T-cell (primary cell): ENCODE measurements around the gene ECT2. TPM values are rescaled to one million over a fixed set of nuclear protein-coding genes. Genes with fewer than 3 reads are reported as not detected.
"Not testable (repeated sequence)": the region's sequence is repeated elsewhere in the genome, so short reads cannot be mapped to it uniquely, and the experiment has no call there.

Experiments used
- ATAC-seq, 4 experiments: fragments of 200-7000 bp in 3 of 4; fragments of 150-1000 bp in 1 of 4; cut with Tn5 transposase; replicated peaks in 1 of 4; 1 replicate in 3 of 4; 2 replicates in 1 of 4; pipeline ENCODE4 v1.10.0; 2021; ENCODE audit warnings: moderate library complexity in 3 of 4, mild to moderate bottlenecking in 2 of 4, moderate number of reproducible peaks in 1 of 4
- CTCF ChIA-PET, 2 donors: fragments of 300-600 bp; sonication (Branson Sonifier 250); formaldehyde crosslinking; loops; one replicate each; lab custom pipeline; 2022; ENCODE audit warnings: antibody characterized with exemption in 2 of 2; lab: Charles Lee
- POLR2A ChIA-PET, 2 donors: fragments of 300-600 bp; sonication (Branson Sonifier 250); formaldehyde crosslinking; loops; one replicate each; lab custom pipeline; 2022; ENCODE audit warnings: antibody characterized with exemption in 2 of 2; lab: Charles Lee
- DNase-seq, 35 experiments: peaks; one replicate each; pipeline versions ENCODE4 v3.0.0 to v3.0.0-alpha.2; 2013 to 2023
- H3K27ac ChIP-seq: one replicate; pipeline ENCODE4 v1.5.1; 2013; ENCODE audit warnings: low read length
- H3K27me3 ChIP-seq, 2 experiments: replicated peaks in 1 of 2; 1 replicate in 1 of 2; 2 replicates in 1 of 2; pipeline versions ENCODE4 v1.6.1 to v1.7.0; 2013; ENCODE audit warnings: low read length in 1 of 2, mixed read lengths in 1 of 2; ENCODE audit not compliant: control insufficient read depth in 2 of 2, insufficient read depth in 2 of 2; ENCODE audit errors: extremely low read depth in 1 of 2
- H3K36me3 ChIP-seq, 2 donors: 1 replicate in 1 of 2; 2 replicates in 1 of 2; pipeline versions ENCODE4 v1.6.1 to v1.7.0; 2013; ENCODE audit warnings: low read length in 1 of 2; ENCODE audit not compliant: control insufficient read depth in 2 of 2, insufficient read depth in 1 of 2; ENCODE audit errors: extremely low read depth in 1 of 2
- H3K4me1 ChIP-seq, 2 experiments: 1 replicate in 1 of 2; 2 replicates in 1 of 2; pipeline versions ENCODE4 v1.6.1 to v1.7.0; 2013; ENCODE audit warnings: low read length in 2 of 2, mixed read lengths in 1 of 2; ENCODE audit not compliant: insufficient read depth in 2 of 2, control insufficient read depth in 1 of 2; ENCODE audit errors: extremely low read depth in 1 of 2
- H3K4me3 ChIP-seq, 2 donors: 1 replicate in 1 of 2; 2 replicates in 1 of 2; pipeline versions ENCODE4 v1.5.1 to v1.7.0; 2013; ENCODE audit warnings: mild to moderate bottlenecking in 2 of 2, low read length in 1 of 2, moderate library complexity in 1 of 2; ENCODE audit not compliant: control insufficient read depth in 1 of 2; ENCODE audit errors: extremely low read depth in 1 of 2
- H3K9me3 ChIP-seq: 2 replicates; pipeline ENCODE4 v1.7.0; 2013
- H3K27ac Mint-ChIP-seq, 2 donors: one replicate each; pipeline ENCODE4 v1.8.0; 2020 to 2021; ENCODE audit warnings: mild to moderate bottlenecking in 2 of 2, mixed read lengths in 2 of 2
- H3K27me3 Mint-ChIP-seq, 2 donors: one replicate each; pipeline ENCODE4 v1.8.0; 2021 to 2022; ENCODE audit warnings: mixed read lengths in 2 of 2
- H3K36me3 Mint-ChIP-seq: one replicate; pipeline ENCODE4 v1.8.0; 2021; ENCODE audit warnings: mixed read lengths
- H3K4me1 Mint-ChIP-seq, 3 donors: one replicate each; pipeline ENCODE4 v1.8.0; 2020 to 2022; ENCODE audit warnings: mixed read lengths in 3 of 3, mild to moderate bottlenecking in 1 of 3
- H3K4me3 Mint-ChIP-seq, 3 donors: one replicate each; pipeline ENCODE4 v1.8.0; 2020 to 2022; ENCODE audit warnings: mild to moderate bottlenecking in 3 of 3, mixed read lengths in 3 of 3, moderate library complexity in 3 of 3
- H3K9me3 Mint-ChIP-seq, 3 donors: one replicate each; pipeline ENCODE4 v1.8.0; 2020 to 2022; ENCODE audit warnings: mixed read lengths in 3 of 3
- WGBS: methylation state at CpG from one replicate; pipeline ENCODE4 v1.1.5; 2013; ENCODE audit warnings: missing lambda C conversion rate; ENCODE audit not compliant: insufficient coverage; 5-methylcytosine and 5-hydroxymethylcytosine counted together
- total RNA-seq, 35 experiments: library from RNA in 6 of 35; stranded (reverse) in 6 of 35; fragments of 120-200 nt in 1 of 35; gene quantifications; one replicate each; pipeline versions ENCODE4 v1.2.1 to v1.2.4 and lab custom pipeline; 2013 to 2026

Gene ECT2, protein sequence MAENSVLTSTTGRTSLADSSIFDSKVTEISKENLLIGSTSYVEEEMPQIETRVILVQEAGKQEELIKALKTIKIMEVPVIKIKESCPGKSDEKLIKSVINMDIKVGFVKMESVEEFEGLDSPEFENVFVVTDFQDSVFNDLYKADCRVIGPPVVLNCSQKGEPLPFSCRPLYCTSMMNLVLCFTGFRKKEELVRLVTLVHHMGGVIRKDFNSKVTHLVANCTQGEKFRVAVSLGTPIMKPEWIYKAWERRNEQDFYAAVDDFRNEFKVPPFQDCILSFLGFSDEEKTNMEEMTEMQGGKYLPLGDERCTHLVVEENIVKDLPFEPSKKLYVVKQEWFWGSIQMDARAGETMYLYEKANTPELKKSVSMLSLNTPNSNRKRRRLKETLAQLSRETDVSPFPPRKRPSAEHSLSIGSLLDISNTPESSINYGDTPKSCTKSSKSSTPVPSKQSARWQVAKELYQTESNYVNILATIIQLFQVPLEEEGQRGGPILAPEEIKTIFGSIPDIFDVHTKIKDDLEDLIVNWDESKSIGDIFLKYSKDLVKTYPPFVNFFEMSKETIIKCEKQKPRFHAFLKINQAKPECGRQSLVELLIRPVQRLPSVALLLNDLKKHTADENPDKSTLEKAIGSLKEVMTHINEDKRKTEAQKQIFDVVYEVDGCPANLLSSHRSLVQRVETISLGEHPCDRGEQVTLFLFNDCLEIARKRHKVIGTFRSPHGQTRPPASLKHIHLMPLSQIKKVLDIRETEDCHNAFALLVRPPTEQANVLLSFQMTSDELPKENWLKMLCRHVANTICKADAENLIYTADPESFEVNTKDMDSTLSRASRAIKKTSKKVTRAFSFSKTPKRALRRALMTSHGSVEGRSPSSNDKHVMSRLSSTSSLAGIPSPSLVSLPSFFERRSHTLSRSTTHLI
- total RNA-seq (1 to 10 TPM; 1.7 to 3.1 (median 2.3) TPM), total RNA-seq (lab: John Stamatoyannopoulos, UW) (0.87 to 34.9 (median 4.2) reads per million in 29 experiments)
- total RNA-seq (2013): 4.4 TPM

- Mint-ChIP-seq H3K9me3 (no peaks in the 10 kb centered on the region), H3K36me3 (no peaks in the 10 kb centered on the region), H3K4me3 (peak within 1 kb of the TSS; percentile 88 to 96 (median 92)), H3K27ac (peak within 1 kb of the TSS; percentile 72 to 77), H3K27me3 (no peaks in the 10 kb centered on the region), H3K4me1 (peaks cover 13 to 33% (median 16%) of the 10 kb centered on the region in 3 donors)
- H3K27me3 ChIP-seq: no peaks in the 10 kb centered on the region
- no peaks in the 10 kb centered on the region for H3K9me3 ChIP-seq
- ChIA-PET CTCF (interaction anchor here (0.6 to 1.4 kb wide), 12 partner anchors 33 to 978 kb away, joined by 3 to 6 read pairs (median 4); partner anchors contain the start of genes NCEH1 (in 1 of the 2) and TNFSF10 (in 1 of the 2)), POLR2A (interaction anchor here (0.6 to 0.7 kb wide), 8 partner anchors 34 to 1881 kb away, joined by 3 to 6 read pairs (median 3); partner anchors contain the start of gene RPL22L1 (in 1 of the 2))
- DNase-seq (peak; percentile 93 to 99 (median 97)), ATAC-seq (peak; percentile 97 to 100 (median 99))
- H3K36me3 ChIP-seq: peaks cover 0 to 1% of the 10 kb centered on the region in 2 donors
- 0% methylated on average over 36 of the region's 49 CpGs for WGBS
- H3K4me3 ChIP-seq: peak within 1 kb of the TSS; percentile 89 to 96
- H3K27ac ChIP-seq: peak within 1 kb of the TSS; percentile 71
- H3K4me1 ChIP-seq: peaks cover 2 to 10% of the 10 kb centered on the region in 2 experiments
Observed at GRCh38 chr3:172750368-172751174, at the start of gene ECT2. Gene ECT2, plus strand, starts transcription at chr3:172750726. Its CDS starts 3,805 bp downstream, at chr3:172754531.

- Histone ChIP-seq H3K9me3 (no peaks in the 10 kb centered on the region), H3K27ac (no peak overlapping the region), H3K36me3 (no peaks in the 10 kb centered on the region), H3K27me3 (no peaks in the 10 kb centered on the region), H3K4me1 (no peaks in the 10 kb centered on the region), H3K4me3 (no peak overlapping the region)
- Mint-ChIP-seq H3K27me3 (no peaks in the 10 kb centered on the region), H3K4me3 (no peak overlapping the region), H3K36me3 (no peaks in the 10 kb centered on the region), H3K4me1 (peaks cover 2 to 13% (median 4%) of the 10 kb centered on the region in 3 donors), H3K9me3 (no peaks in the 10 kb centered on the region), H3K27ac (no peak overlapping the region)
- no peak for ATAC-seq
- WGBS: no CpG with 5 or more reads among the region's 1 CpG
- CTCF ChIA-PET: interaction anchor here in 1 of 2 donors (0.6 to 1.1 kb wide), 4 partner anchors 8 to 1374 kb away, joined by 3 to 6 read pairs (median 3); no protein-coding TSS in a partner anchor
- POLR2A ChIA-PET: no interaction called here
- DNase-seq: no peak
Observed at GRCh38 chr3:172700936-172701455, 49.5 kb upstream of the ECT2 start.

DNA sequence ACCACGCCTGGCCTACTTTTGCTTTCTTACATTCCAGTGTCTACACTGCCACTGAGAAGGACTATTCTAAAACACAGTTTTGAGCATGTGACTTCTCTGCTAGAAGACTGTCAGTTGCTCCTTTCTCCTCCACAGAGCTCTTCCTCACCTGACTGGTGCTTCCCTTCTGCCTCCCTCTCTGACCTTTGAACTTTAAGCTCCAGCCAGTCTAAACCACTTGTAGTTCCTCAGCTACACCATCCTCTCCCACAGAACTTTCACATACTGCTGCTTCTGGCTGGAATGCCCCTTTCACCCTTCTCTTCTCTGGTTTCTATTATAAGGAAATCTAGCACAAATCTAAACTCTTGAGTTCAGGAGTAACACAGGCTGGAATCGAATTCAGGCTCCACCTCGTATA is 48.8 kb upstream of the ECT2 start:
- no peak overlapping the region for H3K4me3 ChIP-seq
- POLR2A ChIA-PET: no interaction called here
- no peaks in the 10 kb centered on the region for H3K36me3 ChIP-seq
- H3K27me3 ChIP-seq: no peaks in the 10 kb centered on the region
- Mint-ChIP-seq H3K27me3 (no peaks in the 10 kb centered on the region), H3K4me3 (no peak overlapping the region), H3K4me1 (peaks cover 2 to 13% (median 4%) of the 10 kb centered on the region in 3 donors), H3K36me3 (no peaks in the 10 kb centered on the region), H3K27ac (no peak overlapping the region), H3K9me3 (no peaks in the 10 kb centered on the region)
- WGBS: 100% methylated on average over 3 of the region's 3 CpGs
- no peak overlapping the region for H3K27ac ChIP-seq
- DNase-seq (no peak), ATAC-seq (no peak)
- no peaks in the 10 kb centered on the region for H3K9me3 ChIP-seq
- CTCF ChIA-PET: interaction anchor here in 1 of 2 donors (0.6 to 1.1 kb wide), 2 partner anchors 15 to 1375 kb away, joined by 3 read pairs; no protein-coding TSS in a partner anchor
- H3K4me1 ChIP-seq: no peaks in the 10 kb centered on the region

DNA sequence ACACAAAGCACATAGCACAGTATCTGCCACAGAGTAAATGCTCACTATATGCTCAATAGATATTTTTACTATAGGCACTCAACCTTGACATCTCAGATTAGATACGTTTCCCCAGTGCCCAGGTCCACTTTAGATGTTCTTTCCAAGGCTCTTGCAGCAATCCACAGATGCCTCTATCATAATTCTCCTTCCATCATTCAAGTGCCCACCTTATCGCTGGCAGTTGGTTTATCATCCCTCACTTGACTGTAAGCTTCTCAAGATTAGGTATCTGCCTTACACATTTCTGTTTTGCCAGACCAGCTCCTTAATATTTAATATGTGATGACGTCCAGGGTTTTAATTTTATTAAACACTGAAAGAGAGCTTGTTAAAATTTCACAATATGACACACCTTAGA is 48.3 kb upstream of the ECT2 start:
- Histone ChIP-seq H3K36me3 (no peaks in the 10 kb centered on the region), H3K4me3 (no peak overlapping the region), H3K27me3 (no peaks in the 10 kb centered on the region), H3K27ac (no peak overlapping the region), H3K4me1 (no peaks in the 10 kb centered on the region), H3K9me3 (no peaks in the 10 kb centered on the region)
- Mint-ChIP-seq H3K9me3 (no peaks in the 10 kb centered on the region), H3K27me3 (no peaks in the 10 kb centered on the region), H3K36me3 (no peaks in the 10 kb centered on the region), H3K27ac (no peak overlapping the region), H3K4me1 (peaks cover 2 to 13% (median 4%) of the 10 kb centered on the region in 3 donors), H3K4me3 (no peak overlapping the region)
- ChIA-PET POLR2A (no interaction called here), CTCF (interaction anchor here (0.7 to 1.1 kb wide), 2 partner anchors 9 to 16 kb away, joined by 3 read pairs; no protein-coding TSS in a partner anchor)
- WGBS: 91% methylated on average over 1 of the region's 3 CpGs
- no peak for DNase-seq
- ATAC-seq: no peak

GRCh38 chr3:172702731-172703130 is 47.8 kb upstream of the ECT2 start:
- H3K36me3 ChIP-seq, ATAC-seq, POLR2A ChIA-PET, DNase-seq, H3K27me3 Mint-ChIP-seq, H3K4me3 ChIP-seq, H3K9me3 ChIP-seq, H3K9me3 Mint-ChIP-seq, H3K27ac ChIP-seq, H3K27me3 ChIP-seq, H3K4me3 Mint-ChIP-seq, H3K4me1 ChIP-seq, H3K27ac Mint-ChIP-seq, H3K36me3 Mint-ChIP-seq: not testable (repeated sequence)
- WGBS: 92% methylated on average over 2 of the region's 3 CpGs
- H3K4me1 Mint-ChIP-seq: peaks cover 2 to 13% (median 4%) of the 10 kb centered on the region in 3 donors
- CTCF ChIA-PET: interaction anchor here in 1 of 2 donors (0.7 kb wide), 1 partner anchor 9 kb away, joined by 3 read pairs; no protein-coding TSS in a partner anchor
